Measurements from ENCODE around the gene VWC2.
"Not testable (repeated sequence)": the region's sequence is repeated elsewhere in the genome, so short reads cannot be mapped to it uniquely, and the experiment has no call there.

Gene VWC2

DNA sequence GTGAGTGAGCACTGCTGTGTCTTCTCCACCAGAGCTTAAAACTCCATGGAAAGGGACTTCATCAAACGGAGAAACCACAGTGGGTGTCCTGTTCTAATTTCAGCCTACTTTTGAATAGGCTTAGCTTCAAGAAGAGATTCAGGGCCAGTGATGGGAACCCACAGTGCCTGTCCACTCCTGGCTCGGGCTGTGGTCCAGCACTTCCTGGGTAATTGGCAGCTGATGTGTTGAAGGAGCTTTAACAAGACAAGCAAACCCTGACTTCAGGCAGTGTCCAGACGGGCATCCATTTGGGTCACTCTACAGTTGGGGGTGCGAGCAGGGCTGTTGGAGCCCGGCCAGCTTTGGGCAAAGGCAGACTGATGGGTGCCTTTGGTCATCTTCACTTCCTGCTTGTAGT is 14.5 kb downstream of the VWC2 start:
- DNase-seq (ENCODE audit: low spot score) = no peak

DNA sequence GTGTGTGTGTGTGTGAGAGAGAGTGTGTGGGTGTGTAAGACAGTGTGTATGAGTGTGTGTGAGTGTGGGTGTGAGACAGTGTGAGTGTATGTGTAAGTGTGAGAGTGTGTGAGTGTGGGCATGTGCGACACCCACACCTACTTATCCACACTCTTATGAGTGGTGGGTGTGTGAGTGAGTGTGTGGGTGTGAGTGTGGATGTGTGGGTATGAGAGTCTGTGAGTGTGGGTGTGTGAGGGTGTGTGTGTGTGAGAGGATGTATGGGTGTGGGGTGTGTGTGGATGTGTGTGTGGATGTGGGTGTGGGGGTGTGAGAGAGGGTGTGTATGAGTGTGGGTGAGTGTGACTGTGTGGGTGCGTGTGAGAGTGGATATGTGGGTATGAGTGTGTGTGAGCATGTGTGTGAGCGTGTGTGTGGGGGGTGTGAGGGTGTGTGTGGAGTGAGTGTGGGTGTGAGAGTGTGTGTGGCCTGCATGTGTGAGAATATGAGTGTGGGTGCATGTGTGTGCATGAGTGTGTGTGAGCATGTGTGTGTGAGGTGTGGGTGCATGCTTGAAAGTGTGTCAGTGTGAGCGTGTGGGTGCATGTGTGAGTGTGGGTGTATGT is 15.1 kb downstream of the VWC2 start:
- DNase-seq (ENCODE audit: low spot score) = no peak

DNA sequence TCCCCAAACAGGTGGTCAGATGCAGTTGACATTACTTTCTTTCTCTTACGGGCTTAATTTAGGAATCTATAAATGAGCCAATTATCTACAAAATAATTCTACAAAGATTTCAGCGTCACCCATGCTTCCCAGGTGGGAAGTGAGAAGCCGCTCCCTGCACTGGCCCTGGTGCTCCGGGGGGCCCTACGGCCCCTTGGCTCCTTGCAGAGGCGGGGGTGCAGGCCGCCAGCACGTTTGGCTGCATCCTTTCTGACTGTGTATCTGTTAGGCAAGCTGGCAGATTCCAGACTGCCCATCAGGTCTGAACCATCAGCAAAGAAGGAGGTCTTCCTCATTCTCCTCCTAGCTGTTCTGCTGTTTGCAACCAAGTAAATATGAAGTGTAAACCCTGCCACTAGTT is 16.3 kb downstream of the VWC2 start:
- no peak for DNase-seq (ENCODE audit: low spot score)

DNA sequence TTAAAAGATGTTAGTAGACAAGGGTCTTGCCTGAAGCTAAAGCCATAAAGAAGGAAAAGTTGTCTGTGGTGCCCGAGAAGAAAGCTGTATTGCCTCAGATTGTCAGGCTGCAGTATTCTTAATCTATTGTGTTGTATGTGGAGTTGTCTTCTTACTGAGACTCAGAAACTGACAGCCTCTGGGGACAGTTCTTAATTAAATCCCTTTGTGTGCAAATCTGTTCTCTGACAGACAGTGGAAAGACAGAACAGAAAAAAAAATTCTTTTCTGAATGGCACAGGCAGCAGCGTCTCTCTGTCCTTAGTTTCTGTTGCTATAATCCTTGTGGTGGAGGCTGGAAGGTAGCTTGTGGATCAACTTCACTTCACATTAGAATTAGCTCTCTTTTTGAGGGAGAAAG is 16.8 kb downstream of the VWC2 start:
- no peak for DNase-seq (ENCODE audit: low spot score)

DNA sequence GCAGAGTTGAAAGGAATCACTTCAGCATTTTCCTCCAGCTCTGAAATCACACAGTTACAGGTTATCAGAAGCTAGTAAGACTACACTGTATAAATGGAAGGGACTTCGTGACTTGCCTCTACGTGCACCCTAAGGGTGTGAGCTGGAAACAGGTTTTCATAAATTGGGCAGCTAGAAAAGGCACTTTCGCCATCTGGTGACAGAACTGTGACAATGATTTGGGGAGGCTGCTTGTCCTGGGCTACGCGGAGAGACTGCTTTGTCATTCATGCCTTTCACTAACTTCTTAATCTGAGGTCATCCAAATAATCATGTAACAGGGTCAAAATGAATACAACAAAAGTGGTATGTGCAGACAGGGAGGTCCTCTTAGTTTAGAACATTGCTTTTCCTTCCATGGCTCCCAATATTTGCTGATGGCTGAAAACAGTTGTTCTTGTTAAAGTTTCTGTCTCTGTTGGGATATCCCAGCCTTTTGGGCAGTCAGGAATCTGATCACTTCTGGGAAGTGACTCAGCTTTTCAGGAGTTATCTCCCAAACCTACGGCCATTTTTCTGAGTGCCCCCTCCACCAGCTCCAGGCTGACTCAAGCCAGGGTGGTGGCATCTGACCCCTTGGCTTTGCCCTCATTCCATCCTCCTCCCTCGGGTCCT is 17.8 kb downstream of the VWC2 start:
- peak; percentile 38 for DNase-seq (ENCODE audit: low spot score)

DNA sequence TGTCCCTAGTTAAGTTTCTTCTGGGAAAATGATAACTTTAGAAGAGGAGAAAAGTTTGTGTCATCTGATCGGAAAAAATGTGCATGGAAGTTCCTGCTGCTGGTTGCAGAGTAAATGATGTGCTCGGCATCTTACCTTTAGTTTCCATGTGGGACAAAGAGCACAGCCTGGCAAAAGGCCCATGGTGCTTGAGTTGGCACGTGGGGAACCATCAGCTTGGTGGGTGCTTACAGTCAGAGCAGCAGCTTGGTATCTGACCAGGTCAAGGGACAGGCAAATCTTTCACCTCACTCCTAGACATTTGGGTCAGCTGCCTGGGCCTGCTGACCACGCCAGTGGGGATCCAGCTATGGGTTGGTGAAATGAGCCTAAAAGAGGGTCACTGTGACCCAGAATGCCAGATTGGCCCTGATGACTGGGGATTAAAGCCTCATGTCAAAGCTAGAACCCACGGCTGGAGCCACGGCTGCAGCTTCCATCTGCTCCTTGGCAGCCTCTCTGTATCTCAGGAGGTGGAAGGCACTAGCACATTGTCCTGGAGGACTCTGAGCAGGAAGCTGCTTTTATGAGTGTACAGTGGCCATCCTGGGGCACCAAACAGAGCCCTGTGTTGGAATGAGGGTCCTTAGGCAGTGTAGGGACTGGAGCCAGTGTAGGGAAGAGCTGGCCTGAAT is 24.7 kb downstream of the VWC2 start:
- no peak for DNase-seq (ENCODE audit: low spot score)

DNA sequence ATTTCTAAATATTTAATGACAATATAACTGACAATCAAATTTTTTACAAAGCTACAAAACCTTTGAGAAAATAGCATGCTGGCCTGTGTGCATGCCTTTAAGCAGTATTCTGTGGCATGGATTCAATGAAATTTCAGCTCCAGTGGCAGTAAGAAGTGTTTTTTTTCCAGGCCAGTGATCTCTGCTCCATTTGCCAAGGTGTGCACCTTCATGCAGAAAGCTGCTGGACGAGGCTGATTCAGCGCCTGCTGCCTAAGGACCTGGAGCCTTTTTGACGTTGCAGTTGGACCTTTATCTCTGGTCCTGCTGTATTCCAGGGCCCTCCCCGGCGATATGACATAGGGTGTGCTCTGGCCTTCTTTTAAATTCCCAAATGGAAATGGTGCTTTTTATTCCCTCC is 26.6 kb downstream of the VWC2 start:
- DNase-seq (ENCODE audit: low spot score) = no peak

DNA sequence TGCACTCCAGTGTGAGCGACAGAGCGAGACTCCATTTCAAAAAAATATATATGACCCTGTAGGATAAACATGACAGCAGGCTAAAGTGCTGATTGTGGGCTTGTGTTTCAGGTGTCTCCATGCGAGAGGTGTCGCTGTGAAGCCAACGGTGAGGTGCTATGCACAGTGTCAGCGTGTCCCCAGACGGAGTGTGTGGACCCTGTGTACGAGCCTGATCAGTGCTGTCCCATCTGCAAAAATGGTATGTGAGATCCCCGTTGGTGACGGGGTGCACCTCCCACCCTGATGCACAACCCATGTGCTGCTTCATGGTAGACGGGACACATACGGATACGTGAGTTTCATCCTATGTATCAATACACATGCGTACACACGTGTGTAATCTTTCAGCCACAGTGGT is 29.2 kb downstream of the VWC2 start:
- DNase-seq (ENCODE audit: low spot score) = no peak

DNA sequence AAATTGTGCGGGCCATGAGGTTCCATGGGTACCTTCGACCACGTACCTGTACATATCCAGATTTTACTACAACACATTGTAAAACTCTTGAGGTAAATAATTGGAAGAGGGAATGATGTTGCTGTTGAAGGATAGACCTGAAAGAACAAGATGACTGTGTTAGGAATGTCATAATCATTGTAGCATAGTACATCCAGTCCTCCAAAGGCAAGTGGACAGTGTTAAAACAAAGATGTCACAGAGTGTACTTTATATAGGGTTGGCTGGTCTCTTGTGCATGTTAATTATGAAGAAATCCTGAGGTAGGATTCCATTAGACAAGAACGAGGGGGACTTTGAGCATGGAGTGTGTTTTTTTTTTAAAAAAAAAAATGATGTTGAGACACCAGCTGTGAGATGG is 30.4 kb downstream of the VWC2 start:
- no peak for DNase-seq (ENCODE audit: low spot score)

DNA sequence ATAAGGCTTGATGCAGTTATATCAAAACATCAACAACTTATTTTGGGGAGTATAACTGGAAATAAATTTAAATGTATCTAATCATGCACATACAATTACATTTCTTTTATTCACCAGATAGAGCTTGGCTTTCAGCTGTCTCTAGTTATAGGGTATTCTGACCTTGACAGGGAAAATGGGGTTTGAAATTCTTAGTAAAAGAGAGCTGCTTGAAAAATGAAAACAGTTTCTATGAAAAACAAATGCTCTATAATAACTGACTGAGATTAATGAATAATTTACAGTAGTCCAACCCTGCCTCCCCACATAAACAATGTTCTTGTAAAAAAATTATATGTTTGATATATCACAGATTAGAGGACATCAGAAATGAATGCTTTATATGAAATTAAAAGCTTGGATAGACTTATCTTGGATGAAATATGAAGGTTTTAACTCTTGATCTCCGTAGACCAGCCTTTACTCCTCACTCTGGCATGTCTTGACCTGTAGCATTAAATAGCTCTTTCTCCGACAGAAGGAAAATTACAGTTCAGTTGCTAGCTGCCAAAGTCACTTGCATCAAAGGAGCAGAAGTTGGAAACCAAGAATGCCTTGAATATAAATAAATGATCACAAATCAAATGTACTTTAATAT is 32.1 kb downstream of the VWC2 start:
- DNase-seq (ENCODE audit: low spot score) = no peak

DNA sequence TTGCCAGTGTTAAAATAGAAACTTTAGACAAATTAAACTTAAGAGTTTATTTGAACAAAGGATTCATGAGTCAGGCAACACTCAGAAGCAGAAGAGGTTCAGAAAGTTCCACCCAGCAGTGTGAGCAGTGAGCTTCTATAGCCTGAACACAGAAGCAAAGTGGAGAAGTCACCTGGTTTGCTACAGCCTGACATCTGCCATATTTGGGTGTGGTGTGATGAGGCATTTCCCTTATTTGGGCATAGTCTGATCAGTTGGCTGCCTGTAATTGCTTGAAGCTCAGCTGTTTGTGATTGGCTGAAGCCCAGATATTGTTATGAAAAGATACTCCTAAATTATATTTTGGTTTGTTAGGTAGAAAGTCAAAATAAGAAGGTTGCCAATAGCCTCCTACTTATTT is 39.1 kb downstream of the VWC2 start:
- no peak for DNase-seq (ENCODE audit: low spot score)

DNA sequence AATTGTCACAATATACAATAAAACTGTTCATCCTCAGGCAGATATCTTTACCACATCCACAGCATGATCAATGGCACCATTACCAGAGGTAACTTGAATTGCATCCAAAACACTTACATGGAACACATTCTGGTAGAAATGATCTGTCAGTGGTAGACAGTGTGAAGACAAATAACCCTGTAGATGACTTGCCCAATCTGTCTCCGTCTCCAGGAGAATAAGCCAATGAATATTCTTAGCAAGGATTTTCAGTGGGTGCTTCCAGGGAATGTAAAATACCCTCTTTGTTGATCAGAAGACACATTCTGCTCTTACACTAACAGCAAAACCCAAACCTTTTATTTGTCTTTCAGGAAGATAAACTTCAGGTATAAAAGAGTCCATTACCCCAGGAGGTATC is 43.8 kb downstream of the VWC2 start:
- DNase-seq (ENCODE audit: low spot score) = no peak

DNA sequence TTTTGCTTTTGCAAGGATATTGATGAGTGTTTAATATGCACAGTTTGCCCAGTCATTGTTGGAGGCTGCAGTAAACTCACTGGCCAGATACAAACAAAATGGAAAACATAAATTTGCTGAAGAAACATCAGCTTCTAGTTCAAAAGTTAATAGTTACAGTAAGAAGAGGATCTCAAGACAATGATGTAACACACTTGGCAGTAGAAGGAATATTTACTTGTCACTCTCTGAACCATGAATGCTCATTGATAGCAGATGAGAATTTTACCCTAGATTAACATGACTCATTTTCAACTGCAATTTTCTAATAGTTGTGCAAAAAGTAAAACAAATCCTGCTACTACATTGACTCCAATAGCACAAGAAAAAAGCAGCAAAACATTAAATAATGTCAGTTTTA is 47.7 kb downstream of the VWC2 start:
- DNase-seq (ENCODE audit: low spot score) = no peak

DNA sequence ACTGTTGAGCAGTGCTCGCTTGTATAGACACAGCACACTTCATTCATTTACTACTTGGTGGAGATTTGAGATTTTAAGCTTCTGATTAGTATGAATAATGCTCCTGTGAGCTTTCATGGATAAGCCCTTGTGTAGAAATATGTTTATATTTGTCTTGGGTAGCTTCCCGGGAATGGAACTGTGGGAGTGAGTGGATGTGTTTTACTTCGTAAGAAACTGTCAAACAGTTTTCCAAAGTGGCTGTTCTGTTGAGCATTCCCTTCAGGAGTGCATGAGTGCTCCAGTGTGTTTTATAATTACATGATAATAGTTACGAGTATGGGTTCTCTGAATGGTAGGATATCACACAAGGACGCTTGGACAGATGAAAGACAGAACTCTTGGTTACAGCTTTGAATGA is 49.4 kb downstream of the VWC2 start:
- DNase-seq (ENCODE audit: low spot score) = no peak

DNA sequence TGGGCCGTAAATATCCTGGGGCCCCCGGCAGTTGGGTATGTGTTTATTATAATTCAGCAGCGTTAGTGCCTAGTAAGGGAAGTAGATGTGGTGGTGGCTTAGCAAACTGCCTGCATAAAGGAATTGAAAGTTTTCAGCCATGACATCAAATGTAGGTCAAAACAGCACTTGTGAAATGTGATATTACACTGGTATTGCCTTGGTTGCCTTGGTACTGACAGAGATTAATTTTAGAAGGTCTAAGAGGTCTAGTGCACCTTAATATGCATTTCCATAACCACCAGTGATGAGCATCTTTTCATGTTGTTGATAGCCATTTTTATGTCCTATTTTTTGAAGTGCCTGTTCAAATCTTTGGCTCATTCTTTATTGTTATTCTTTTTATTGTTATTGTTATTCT is 50.1 kb downstream of the VWC2 start:
- no peak for DNase-seq (ENCODE audit: low spot score)

DNA sequence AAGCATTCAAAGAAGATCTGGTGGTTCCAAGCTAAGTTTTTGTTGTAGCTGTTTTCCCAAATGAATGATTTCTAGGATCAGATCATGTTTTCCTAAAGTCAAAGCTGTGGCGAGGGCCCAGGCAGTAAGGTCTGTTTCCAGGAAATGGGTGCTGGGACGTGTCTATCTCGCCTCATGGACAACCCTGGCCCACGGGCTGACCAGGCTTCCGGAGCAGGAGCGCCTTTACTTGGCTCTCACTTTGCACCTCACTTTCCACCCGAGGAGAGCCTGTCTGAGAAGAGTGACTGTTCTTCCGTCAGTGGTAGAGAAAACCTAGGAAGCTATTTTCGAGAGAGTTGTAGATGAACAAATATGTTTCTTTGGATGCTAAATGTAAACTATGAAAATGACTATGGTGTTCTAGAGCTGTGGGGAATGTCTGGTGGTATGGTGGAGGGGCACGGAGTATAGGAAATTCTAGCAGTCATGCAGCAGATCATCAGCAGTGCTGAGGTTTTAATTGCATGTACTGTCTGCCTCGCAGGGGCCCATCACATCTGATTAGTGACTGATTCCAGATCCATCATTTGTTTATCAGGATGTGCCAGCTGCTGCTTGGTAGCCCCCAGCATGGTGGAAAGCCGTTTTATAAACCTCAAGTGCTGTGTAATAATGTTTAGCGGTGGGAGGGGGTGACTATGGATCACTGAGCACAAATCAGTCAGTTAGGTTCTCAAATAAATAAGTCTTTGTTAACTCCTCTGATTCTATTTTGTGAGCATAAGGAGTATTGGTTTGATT is 66.6 kb downstream of the VWC2 start:
- DNase-seq (ENCODE audit: low spot score) = no peak

DNA sequence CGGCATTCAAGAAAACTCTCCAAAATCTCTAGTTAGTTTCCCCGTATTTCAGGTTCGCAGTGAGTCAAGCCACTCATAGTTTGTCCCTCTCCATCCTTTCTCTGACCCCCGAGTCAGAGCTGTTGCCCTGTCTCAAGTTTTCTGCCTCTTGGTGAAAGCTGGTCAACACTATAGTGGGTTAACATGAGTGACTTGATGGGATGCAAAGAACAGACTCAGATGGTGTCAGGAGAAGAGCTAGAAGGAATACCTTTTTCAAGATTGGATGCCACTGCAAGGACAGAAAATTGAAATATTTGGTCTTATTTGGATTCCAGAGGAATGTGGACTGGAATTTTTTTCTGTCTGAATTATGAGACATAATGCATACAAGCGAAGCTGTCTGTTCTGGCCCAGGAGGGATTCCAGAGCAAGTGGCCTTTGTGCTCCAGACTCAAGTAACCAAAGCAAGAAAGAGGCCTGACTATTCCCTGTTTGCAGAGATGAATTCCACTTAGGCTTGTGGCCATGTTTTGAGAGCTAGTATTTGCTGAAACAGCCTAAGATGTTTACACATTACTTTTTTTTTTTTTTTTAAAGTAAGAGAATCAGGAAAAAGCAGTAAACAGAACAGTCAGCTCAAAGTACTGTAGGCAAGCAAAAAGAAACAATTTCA is 67.4 kb downstream of the VWC2 start:
- DNase-seq (ENCODE audit: low spot score) = no peak

DNA sequence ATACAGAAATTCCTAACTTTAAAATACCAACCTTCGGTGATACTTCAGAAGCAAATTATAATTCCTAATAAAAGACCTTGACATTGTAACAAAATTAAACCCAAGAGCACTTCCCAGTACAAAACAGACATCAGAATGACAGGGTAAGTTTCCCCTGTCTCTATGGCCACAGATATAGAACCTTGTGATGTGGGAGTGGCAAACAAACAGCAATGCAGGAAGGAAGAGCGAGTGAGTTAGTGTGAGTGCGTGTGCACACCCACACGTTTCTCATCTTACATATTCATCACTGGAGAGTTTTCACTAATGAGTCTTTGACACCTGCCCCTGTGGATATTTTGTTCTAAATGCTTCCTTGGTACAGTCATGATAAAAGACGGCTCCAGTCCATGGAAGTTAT is 72.2 kb downstream of the VWC2 start:
- no peak for DNase-seq (ENCODE audit: low spot score)

DNA sequence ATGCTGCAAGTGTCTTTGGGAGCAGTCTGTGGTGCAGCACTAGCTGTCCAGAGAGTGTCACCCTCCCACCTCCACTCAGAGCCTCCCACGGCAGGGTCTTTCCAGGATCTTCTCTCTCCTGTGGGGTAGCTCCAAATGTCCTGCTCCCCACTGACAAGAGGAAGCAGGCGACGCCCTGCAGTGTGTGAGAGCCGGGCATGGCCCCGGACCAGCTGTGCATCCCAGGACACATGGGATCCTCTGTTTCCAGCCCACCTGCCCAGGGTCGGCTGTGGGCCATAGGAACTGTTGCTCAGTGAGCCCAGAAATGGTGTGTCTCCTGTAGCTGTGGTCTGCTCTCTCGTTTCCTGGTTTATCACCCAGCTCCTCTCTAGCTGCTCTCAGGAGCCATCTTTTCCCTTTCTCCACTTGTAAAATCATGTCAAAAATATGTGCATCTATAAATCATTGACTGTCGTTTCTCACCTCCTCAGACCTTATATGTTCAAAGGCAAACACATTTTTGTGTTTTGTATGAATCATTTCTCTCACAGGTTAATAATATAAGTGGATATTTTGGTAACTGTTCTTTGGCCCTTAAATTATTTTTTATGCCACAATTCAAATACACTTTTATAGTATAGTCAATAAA is 74.9 kb downstream of the VWC2 start:
- no peak for DNase-seq (ENCODE audit: low spot score)

DNA sequence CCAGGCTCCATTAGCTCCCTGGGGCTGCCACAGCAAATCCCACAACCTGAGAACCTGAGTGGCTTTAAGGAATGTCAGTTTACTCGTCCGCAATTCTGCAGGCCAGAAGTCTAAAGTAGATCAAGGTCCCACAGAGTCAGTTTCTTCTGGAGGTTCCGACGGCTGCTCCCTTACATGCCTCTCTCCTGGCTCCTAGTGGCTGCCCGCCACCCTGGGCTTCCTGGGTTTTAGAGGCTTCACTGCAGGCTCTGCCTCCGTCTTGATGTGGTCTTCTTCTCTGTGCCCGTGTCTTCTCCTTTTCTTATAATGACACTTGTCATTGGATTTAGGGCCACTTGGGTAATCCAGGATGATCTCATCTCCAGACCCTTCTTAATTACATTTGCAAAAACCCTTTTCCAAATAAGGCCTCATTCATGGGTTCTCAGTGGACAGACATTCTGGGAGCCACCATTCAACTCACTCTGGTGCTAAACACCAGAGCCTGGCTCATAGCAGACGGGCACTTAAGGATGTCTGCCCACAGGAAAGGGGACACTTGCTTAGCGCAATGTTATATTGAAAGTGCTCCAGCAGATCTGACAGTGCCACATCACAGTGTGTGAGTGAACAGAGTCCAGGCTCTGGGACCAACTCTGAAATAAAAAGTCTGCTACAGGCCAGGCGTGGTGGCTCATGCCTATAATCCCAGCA is 77.6 kb downstream of the VWC2 start:
- DNase-seq (ENCODE audit: low spot score) = no peak

DNA sequence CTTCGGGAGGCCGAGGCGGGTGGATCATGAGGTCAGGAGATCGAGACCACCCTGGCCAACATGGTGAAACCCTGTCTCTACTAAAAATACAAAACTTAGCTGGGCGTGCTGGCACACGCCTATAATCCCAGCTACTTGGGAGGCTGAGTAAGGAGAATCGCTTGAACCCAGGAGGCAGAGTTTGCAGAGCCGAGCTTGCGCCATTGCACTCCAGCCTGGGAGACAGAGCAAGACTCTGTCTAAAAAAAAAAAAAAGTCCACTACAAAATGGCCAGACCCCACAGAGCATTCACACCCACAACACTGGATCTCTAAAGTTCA is 78.1 kb downstream of the VWC2 start:
- DNase-seq (ENCODE audit: low spot score) = not testable (repeated sequence)
